TTC549 (cell line): ENCODE data around the gene TSPAN14.
"Not testable (repeated sequence)": the region's sequence is repeated elsewhere in the genome, so short reads cannot be mapped to it uniquely, and the experiment has no call there.

Experiments
- FAIRE-seq: peaks from 2 replicates; lab custom pipeline; 2012; peaks lifted over from hg19 to GRCh38; lab: Jason Lieb, UNC

TSPAN14 gene

GRCh38 chr10:80530251-80530650 lies 76.1 kb downstream of the TSPAN14 start:
- no peak for FAIRE-seq

- FAIRE-seq: no peak
These were observed 76.7 kb downstream of the TSPAN14 start for GRCh38 chr10:80530816-80531215.

- no peak for FAIRE-seq
These were observed 78.5 kb downstream of the TSPAN14 start for GRCh38 chr10:80532571-80532970.

GRCh38 chr10:80534059-80534458 lies 79.9 kb downstream of the TSPAN14 start:
- FAIRE-seq: not testable (repeated sequence)

- FAIRE-seq: not testable (repeated sequence)
These were observed 80.5 kb downstream of the TSPAN14 start for GRCh38 chr10:80534646-80535045.

- FAIRE-seq: no peak
These were observed 81.7 kb downstream of the TSPAN14 start for GRCh38 chr10:80535671-80536360.

GRCh38 chr10:80536361-80536835 lies 82.3 kb downstream of the TSPAN14 start:
- FAIRE-seq: no peak

- FAIRE-seq: no peak
These were observed 83.1 kb downstream of the TSPAN14 start for GRCh38 chr10:80537086-80537735.

GRCh38 chr10:80537736-80538480 lies 83.8 kb downstream of the TSPAN14 start, which contains the start of gene SH2D4B:
Gene SH2D4B, plus strand, starts transcription at chr10:80537902. Its CDS starts 430 bp downstream, at chr10:80538332.
- no peak for FAIRE-seq

- no peak for FAIRE-seq
These were observed 84.5 kb downstream of the TSPAN14 start for GRCh38 chr10:80538481-80539185.

GRCh38 chr10:80539421-80540031 lies 85.4 kb downstream of the TSPAN14 start:
- FAIRE-seq: no peak

GRCh38 chr10:80540136-80540535 lies 86.0 kb downstream of the TSPAN14 start:
- no peak for FAIRE-seq

- no peak for FAIRE-seq
These were observed 86.5 kb downstream of the TSPAN14 start for GRCh38 chr10:80540618-80540980.

- no peak for FAIRE-seq
These were observed 87.1 kb downstream of the TSPAN14 start for GRCh38 chr10:80540981-80541750.

- no peak for FAIRE-seq
These were observed 87.9 kb downstream of the TSPAN14 start for GRCh38 chr10:80542053-80542452.

- FAIRE-seq: no peak
These were observed 88.7 kb downstream of the TSPAN14 start for GRCh38 chr10:80542652-80543318.

GRCh38 chr10:80543319-80543672 lies 89.2 kb downstream of the TSPAN14 start:
- FAIRE-seq: not testable (repeated sequence)

GRCh38 chr10:80544316-80544953 lies 90.3 kb downstream of the TSPAN14 start:
- FAIRE-seq: no peak

- FAIRE-seq: no peak
These were observed 91.3 kb downstream of the TSPAN14 start for GRCh38 chr10:80545258-80545881.
